ENCODE data around the gene MS4A8.
"Not testable (repeated sequence)": the region's sequence is repeated elsewhere in the genome, so short reads cannot be mapped to it uniquely, and the experiment has no call there.

Gene MS4A8

DNA sequence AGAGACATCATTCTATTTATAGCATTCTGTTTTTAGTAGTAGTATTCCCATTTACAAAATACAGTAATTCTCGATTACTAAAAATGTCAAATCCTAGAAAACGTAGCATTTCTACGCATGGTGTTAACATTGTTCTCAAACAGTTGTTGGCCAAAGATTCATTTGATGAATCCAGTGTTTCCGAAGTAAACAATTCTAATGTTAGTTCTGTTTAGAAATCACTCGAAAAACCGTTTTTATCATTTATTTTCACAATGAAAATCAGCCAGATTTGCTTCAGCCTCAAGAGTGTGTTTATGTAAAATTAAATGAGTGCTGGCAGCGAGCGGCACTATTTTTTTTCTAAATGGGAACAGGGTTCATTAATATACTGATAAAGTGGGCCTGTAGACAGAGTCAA is 32.2 kb downstream of the MS4A8 start:
- no peak for DNase-seq

GRCh38 chr11:60734279-60734678 is 34.9 kb downstream of the MS4A8 start:
- no peak for DNase-seq

- DNase-seq: no peak
Observed at GRCh38 chr11:60739114-60739513, 39.7 kb downstream of the MS4A8 start.

DNA sequence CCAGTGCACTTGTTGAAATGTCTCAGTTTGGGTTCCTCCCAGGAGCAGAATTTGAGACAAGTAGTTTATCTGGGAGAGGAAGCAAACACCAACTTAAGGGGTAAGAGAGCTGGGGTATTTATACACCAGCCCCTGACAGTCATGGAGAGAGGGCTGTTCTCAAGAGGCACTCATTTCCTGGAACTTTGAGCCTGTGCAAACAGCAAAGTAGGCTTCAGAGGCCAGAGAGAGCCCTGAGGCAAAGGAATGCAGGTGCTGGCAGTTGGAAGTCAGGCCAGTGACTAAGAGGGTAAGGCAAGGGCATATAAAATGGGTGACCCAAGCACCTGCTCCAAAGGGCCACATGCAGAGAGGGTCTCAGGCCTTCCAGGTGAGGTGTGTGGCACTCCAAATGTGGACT is 41.2 kb downstream of the MS4A8 start:
- no peak for DNase-seq

- DNase-seq: no peak
Observed at GRCh38 chr11:60741421-60741820, 42.0 kb downstream of the MS4A8 start.

DNA sequence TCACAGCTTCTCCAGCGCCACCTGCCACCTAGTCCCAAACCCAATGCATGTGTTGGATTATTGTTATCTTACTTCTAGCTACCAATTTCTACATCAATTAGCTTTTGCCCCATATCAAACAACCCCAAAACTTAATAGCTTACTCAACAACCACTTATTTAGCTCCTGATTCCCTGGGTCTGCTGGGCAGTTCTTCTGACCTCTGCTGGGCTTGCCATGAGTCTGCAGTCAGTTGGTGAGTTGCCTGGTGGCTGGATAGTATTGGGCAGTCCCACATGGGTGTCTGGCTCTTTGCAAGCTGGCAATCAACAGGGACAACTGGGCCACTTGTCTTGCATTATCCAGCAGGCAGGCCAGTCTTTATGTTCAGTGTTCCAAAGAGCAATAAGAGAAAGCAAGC is 43.6 kb downstream of the MS4A8 start:
- no peak for DNase-seq

DNA sequence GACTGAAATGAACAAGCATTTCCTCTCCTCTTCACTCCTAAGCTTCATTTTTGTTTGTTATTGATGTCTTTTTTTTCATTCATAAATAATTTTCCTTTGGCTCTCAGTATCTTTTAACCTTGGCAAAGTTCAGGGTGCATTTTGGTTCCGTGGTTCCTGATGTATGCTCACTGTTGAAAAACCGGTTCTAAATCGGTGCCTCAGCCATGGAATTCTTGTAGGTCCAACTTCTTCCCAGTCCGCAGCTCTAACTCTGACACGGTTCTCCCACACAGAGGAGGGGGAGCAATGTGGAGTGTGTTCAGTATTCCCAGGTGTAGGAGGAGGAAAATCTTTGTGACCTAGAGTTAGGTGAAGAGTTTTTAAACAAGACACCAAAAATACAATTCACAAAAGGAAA is 44.7 kb downstream of the MS4A8 start:
- DNase-seq: no peak

- no peak for DNase-seq
Observed at GRCh38 chr11:60747359-60747873, 48.0 kb downstream of the MS4A8 start.

DNA sequence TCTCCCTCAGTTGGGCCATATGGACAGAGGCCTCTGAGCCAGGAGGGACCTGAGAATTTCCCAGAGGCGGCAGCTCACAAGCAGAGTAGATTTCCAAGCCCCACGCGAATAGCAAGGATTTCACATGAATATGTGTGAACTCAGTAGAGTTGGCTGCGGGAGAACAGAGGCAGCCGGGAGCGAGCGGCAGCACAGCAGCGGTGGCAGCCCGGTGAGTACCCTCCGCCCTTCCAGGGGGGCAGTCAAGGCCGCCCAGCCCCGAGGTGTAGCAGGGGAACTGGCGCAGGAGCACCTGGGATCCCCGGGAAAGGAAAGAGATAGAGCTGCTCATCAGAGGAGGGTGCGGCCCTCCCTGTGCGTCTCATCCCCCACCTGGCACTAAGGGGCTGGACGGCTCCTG is 48.8 kb downstream of the MS4A8 start:
- DNase-seq: no peak

DNA sequence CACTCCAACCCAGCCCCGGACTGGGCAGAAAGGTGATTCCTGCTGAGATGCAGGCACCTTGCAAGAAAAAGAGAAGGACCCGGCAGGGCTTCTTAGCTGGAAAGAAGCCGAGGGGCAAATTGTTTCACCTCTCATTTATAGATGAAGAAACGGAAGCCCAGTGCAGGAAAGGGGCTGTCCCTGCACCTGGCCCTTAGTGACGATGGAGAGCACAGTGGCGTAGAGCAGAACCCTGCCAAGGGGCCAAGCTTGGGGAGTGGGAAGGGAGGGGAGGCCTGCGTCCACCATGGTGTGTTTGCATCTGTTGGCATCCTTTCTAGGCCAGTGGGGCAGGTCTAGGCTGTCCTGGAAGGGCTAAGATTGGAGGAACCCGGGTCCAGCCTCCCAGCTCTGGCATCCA is 49.4 kb downstream of the MS4A8 start:
- DNase-seq: no peak

DNA sequence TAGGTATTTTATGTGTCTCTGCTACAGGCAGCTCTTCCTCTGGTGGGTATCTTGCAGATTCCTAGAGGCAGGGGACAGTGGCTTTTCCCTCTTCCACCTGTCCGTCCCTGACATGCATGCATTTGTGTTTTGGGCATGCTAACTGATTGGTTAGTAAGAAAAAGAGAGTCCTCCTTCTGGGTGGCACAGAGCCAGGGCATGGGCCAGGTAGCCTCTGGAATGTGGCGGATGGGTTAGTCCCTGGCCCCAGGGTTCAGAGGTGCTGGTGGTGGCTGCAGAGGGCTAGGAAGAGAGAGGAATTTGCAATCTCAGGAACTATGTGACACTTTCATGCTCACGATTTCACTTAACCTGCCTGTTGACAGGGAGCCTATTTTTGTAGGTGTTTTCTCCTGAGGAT is 51.5 kb downstream of the MS4A8 start:
- DNase-seq: no peak

- peak; percentile 15 for DNase-seq
Observed at GRCh38 chr11:60753309-60753708, 53.9 kb downstream of the MS4A8 start.

- no peak for DNase-seq
Observed at GRCh38 chr11:60754887-60755286, 55.5 kb downstream of the MS4A8 start.

DNA sequence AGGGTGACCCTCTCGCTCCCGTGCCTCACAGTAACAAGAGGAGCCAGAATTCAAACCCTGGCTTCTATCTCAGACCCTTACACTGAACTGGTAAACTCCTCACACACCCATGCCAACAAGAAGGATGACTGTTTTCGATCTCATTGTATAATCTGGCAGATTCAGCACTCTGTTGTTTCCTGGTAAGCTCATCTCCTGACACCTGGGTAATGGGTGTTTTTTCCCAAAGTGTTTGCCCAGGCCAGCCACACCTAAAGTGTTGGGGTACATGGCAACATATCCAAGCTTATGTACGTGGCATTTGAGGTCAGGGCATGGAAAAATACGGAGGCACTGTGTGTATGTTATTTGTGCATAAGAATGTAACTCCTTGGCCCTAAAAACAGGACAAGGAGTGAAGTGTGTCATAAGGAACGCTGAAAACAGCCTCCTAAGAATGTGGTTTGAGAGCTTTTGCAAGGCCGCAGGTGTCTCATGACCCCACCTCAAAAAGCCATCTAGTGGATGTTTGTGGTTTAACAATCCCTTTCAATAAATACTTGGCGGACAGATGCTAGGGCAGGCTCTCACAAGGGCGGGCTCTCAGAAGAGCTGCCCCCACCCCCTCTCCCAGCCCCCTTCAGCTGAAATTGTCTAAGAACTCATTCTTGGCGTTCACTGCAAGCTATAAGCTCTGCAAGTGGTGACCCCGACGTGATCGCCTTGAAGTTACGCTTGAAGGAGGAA is 57.1 kb downstream of the MS4A8 start, which contains the start of gene MS4A15:
Gene MS4A15, plus strand, starts transcription at position 561 of the 726 bp plus-strand sequence. CDS start 6,867 bp downstream, outside the sequence.
- DNase-seq: peak; percentile 71

DNA sequence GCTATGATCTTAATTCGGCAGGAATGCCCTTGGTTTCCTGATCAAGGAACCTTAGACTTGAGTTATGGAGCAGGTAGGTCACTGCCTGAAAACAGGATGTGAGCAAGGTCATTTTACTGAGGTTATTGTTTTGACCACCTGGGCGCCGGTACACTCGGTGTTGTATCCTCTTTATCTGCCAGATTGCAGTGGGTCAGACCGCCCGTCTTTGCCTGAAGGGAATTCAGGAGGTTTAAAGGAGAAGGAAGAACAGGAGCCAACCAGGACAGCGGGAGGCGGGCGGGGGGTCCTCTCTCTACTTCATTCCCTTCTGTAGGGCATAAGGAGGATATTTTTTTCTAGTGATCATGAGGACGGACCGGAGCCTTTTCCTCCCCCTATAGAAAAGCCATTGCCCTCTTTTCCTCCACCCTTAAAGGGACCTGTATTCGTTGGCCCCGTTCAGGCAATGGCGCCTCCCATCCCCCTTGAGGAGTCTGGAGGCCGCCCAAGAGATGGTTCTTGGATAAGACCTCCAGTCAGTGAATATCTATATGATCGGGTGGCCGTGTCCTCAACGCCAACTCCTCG is 57.9 kb downstream of the MS4A8 start:
- DNase-seq: no peak

DNA sequence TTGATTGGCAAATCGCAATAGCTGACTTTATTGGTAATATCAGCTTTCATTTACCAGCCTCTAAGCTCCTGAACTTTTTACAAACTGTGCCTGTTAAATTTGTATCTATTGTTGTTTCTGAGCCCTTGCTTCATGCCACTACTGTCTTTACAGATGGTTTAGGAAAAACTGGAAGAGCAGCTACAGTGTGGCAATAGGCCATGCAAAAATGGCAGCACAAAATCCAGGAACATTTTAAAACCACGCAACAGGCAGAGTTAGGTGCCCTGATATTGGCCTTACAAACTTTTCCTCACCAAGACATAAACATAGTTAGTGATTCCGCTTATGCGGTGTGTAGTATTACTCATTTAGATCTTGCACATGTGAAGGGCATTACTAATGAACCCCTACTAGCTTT is 59.3 kb downstream of the MS4A8 start:
- DNase-seq: not testable (repeated sequence)

- DNase-seq: peak; percentile 13
Observed at GRCh38 chr11:60759438-60760225, 60.2 kb downstream of the MS4A8 start.

DNA sequence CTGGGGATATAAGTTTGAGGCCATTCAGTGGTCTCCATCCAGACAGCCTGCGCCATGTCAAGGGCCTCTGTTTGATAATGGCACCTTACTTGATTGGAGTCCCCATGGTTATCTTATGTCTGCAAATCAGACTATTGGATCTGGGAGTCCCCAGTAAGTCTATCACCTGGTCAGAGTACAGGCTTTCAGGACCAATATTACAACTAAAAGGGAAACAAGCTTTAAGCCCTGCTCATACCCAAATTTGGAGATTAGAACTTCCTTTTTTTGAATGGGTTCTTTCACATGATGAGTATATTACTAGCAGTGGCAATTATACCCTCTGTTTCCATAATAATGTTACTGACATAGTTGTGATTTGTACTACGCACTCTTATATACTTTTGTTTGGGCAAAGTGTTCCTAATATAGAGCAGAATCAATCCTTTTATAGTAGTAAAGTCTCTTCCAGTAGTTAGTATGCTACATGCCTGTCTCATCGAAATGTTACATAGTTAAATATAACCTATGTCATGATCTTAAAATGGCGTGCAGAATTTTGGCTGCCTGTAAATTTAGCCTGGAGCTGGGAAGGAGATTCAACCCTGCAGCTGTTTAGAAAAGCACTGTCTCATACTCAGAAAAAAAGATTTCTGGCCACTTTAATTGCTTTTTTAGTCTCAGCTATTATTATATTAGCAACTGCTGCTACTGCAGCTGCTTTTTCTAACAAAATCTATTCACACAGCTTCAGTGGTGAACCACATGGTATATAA is 62.2 kb downstream of the MS4A8 start:
- DNase-seq: no peak

GRCh38 chr11:60762851-60763691 is 63.7 kb downstream of the MS4A8 start:
- DNase-seq: peak; percentile 60

DNA sequence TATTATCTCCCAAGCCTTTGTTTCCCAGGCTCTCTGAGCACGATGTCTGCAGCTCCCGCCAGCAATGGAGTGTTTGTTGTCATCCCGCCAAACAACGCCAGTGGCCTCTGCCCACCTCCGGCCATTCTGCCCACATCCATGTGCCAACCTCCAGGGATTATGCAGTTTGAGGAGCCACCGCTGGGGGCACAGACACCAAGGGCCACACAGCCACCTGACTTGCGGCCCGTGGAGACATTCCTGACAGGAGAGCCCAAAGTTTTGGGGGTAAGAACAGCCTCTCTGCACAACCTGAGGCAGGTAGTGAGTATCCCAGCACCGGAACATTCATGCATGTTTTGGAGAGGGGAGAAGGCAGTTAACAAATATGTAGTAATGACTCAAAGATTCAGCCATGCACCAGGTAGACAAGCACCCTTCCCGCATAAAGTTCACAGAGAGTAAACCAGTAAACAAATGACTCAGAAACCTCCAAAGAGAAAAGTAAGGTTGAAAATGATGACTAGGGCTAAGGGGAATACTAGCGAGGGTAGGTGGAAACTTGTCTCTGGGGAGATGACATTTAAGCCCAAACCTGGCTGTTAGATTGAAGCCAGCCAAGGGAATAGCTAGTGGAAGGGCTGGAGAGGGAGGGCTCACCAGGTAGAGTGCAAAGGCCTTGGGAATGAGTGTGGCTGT is 64.4 kb downstream of the MS4A8 start:
- no peak for DNase-seq

DNA sequence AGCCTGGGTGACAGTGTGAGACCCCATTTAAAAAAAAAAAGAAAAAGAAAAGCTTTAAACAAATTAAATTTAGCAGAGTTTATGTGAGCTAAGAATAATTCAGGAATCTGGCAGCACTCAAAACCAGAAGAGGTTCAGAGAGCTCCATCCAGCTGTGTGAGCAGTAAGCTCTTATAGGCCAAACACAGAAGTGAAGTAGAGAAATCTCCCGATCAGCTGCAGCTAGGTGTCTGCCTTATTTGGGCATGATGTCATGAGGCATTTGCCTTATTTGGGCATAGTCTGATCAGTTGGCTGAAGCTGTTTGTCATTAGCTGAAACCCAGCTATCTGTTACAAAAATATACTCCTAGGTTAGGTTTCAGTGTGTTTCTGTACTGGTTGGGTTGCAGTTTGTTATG is 65.5 kb downstream of the MS4A8 start:
- peak; percentile 16 for DNase-seq
